ENCODE results near the gene SPINT4. TPM values are rescaled to one million over a fixed set of nuclear protein-coding genes. Genes with fewer than 3 reads are reported as not detected.

The SPINT4 gene
- total RNA-seq, 1 experiment from 2014 or later, result not detected

Other genes with a start within 250 kb of the SPINT4 start
- gene SPINT3, start 206.7 kb upstream of the SPINT4 start, total RNA-seq (2014; rRNA removed; shearing (Covaris generic)), result not detected in 2 replicates
- gene WFDC6, start 182.9 kb upstream of the SPINT4 start, total RNA-seq (2014; rRNA removed; shearing (Covaris generic)), result not detected in 2 replicates
- 0.03 TPM in 1 of 2 replicates, not detected in the other for gene EPPIN, start 174.9 kb upstream of the SPINT4 start, total RNA-seq (2014; rRNA removed; shearing (Covaris generic))
- not detected in 2 replicates for gene WFDC8, start 143.1 kb upstream of the SPINT4 start, total RNA-seq (2014; rRNA removed; shearing (Covaris generic))
- gene WFDC10A, start 92.6 kb upstream of the SPINT4 start, total RNA-seq (2014; rRNA removed; shearing (Covaris generic)), result 0.33 TPM in 1 of 2 replicates, not detected in the other
- not detected in 2 replicates for gene WFDC9, start 91.1 kb upstream of the SPINT4 start, total RNA-seq (2014; rRNA removed; shearing (Covaris generic))
- gene WFDC11, start 52.1 kb upstream of the SPINT4 start, total RNA-seq (2014; rRNA removed; shearing (Covaris generic)), result not detected in 2 replicates
- gene WFDC13, start 20.3 kb upstream of the SPINT4 start, total RNA-seq (2014; rRNA removed; shearing (Covaris generic)), result not detected in 2 replicates
- gene WFDC10B, start 17.3 kb upstream of the SPINT4 start, total RNA-seq (2014; rRNA removed; shearing (Covaris generic)), result 0.52 TPM in 1 of 2 replicates, not detected in the other
- gene WFDC3, start 69.5 kb downstream of the SPINT4 start, total RNA-seq (2014; rRNA removed; shearing (Covaris generic)), result 0.59 TPM in 1 of 2 replicates, not detected in the other
- 21.4 and 24.2 TPM in 2 replicates for gene DNTTIP1, start 69.6 kb downstream of the SPINT4 start, total RNA-seq (2014; rRNA removed; shearing (Covaris generic))
- 265 and 278 TPM in 2 replicates for gene UBE2C, start 90.3 kb downstream of the SPINT4 start, total RNA-seq (2014; rRNA removed; shearing (Covaris generic))
- gene TNNC2, start 105.0 kb downstream of the SPINT4 start, total RNA-seq (2014; rRNA removed; shearing (Covaris generic)), result 0.42 and 0.70 TPM in 2 replicates
- gene SNX21, start 111.5 kb downstream of the SPINT4 start, total RNA-seq (2014; rRNA removed; shearing (Covaris generic)), result 22.5 and 22.7 TPM in 2 replicates
- 57.1 and 59.7 TPM in 2 replicates for gene ACOT8, start 135.0 kb downstream of the SPINT4 start, total RNA-seq (2014; rRNA removed; shearing (Covaris generic))
- 5.4 and 5.7 TPM in 2 replicates for gene ZSWIM3, start 135.3 kb downstream of the SPINT4 start, total RNA-seq (2014; rRNA removed; shearing (Covaris generic))
- gene ZSWIM1, start 158.9 kb downstream of the SPINT4 start, total RNA-seq (2014; rRNA removed; shearing (Covaris generic)), result 13.3 and 17.8 TPM in 2 replicates
- 0.41 and 5.1 TPM in 2 replicates for gene SPATA25, start 165.3 kb downstream of the SPINT4 start, total RNA-seq (2014; rRNA removed; shearing (Covaris generic))
- 8.1 and 10.2 TPM in 2 replicates for gene NEURL2, start 168.9 kb downstream of the SPINT4 start, total RNA-seq (2014; rRNA removed; shearing (Covaris generic))
- 38.7 and 41.8 TPM in 2 replicates for gene CTSA, start 169.0 kb downstream of the SPINT4 start, total RNA-seq (2014; rRNA removed; shearing (Covaris generic))
- gene PLTP, start 189.8 kb downstream of the SPINT4 start, total RNA-seq (2014; rRNA removed; shearing (Covaris generic)), result 87.3 and 104 TPM in 2 replicates
- 22.8 and 28.4 TPM in 2 replicates for gene PCIF1, start 212.3 kb downstream of the SPINT4 start, total RNA-seq (2014; rRNA removed; shearing (Covaris generic))
- 15.0 and 18.1 TPM in 2 replicates for gene ZNF335, start 249.9 kb downstream of the SPINT4 start, total RNA-seq (2014; rRNA removed; shearing (Covaris generic))